Thoracic aorta (tissue), 2 donors: ENCODE measurements around the gene DISP3. TPM values are rescaled to one million over a fixed set of nuclear protein-coding genes. Genes with fewer than 3 reads are reported as not detected.

Source experiments
- ATAC-seq: fragments of 150-250 bp; one replicate; pipeline ENCODE4 v1.8.0; 2017; ENCODE audit warnings: low read depth; ENCODE audit not compliant: insufficient number of reproducible peaks, low FRiP score
- DNase-seq: peaks from one replicate; pipeline ENCODE4 v3.0.0-alpha.2; 2020; ENCODE audit warnings: low spot score
- H3K27ac ChIP-seq, 2 donors: fragments of 200-600 bp; sonication (generic); 1 replicate in 1 of 2; 2 replicates in 1 of 2; pipeline ENCODE4 v1.5.1; 2016; ENCODE audit warnings: mild to moderate bottlenecking in 2 of 2, moderate library complexity in 2 of 2
- H3K27me3 ChIP-seq: fragments of 200-600 bp; sonication (generic); replicated peaks from 2 replicates; pipeline ENCODE4 v1.6.0; 2016; ENCODE audit warnings: mild to moderate bottlenecking; ENCODE audit not compliant: insufficient read depth
- H3K36me3 ChIP-seq: fragments of 200-600 bp; sonication (generic); one replicate; pipeline ENCODE4 v1.5.1; 2016
- H3K4me1 ChIP-seq, 2 donors: fragments of 200-600 bp; sonication (generic); 1 replicate in 1 of 2; 2 replicates in 1 of 2; pipeline versions ENCODE4 v1.5.1 to v1.6.0; 2016; ENCODE audit warnings: low read depth in 2 of 2, mild to moderate bottlenecking in 1 of 2; ENCODE audit not compliant: control insufficient read depth in 1 of 2
- H3K4me3 ChIP-seq: fragments of 200-600 bp; sonication (generic); 2 replicates; pipeline ENCODE4 v1.5.1; 2016; ENCODE audit warnings: mild to moderate bottlenecking
- H3K9me3 ChIP-seq: fragments of 200-600 bp; sonication (generic); 2 replicates; pipeline ENCODE4 v1.5.1; 2016
- total RNA-seq, 2 donors: library from RNA; depleted of rRNA; stranded (reverse); fragments of >200 nt; gene quantifications; one replicate each; pipeline versions ENCODE4 v1.1.0 to v1.2.3, GENCODE V29; 2016
- TF ChIP-seq, protein P1 (sequence below): fragments of 200-600 bp; sonication (generic); IDR thresholded peaks from one replicate; pipeline ENCODE4 v1.5.1; 2019; ENCODE audit warnings: antibody characterized with exemption

DISP3 gene
- total RNA-seq, 2 donors from 2014 or later, result not detected

DNA sequence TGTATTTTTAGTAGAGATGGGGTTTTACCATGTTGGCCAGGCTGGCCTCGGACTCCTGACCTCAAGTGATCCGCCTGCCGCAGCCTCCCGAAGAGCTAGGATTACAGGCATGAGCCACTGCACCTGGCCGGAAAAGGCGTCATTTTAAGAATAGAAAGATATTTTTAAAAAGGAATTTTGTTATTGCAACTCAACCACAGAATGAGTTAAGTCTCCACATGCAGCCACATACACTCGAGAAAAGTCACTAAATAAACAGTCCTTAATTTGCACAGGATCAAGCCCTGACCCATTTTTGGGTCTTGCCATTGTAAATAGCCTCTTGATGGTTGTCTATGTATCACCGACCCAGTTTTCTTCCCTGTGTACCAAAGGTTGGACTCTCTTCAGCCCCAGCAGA, 89.7 kb downstream of the DISP3 start:
- Histone ChIP-seq H3K27me3 (no peaks in the 10 kb centered on the region), H3K4me1 (no peaks in the 10 kb centered on the region), H3K4me3 (no peak overlapping the region), H3K9me3 (no peaks in the 10 kb centered on the region), H3K27ac (no peak overlapping the region), H3K36me3 (no peaks in the 10 kb centered on the region)
- ATAC-seq (no peak), DNase-seq (no peak)
- TF ChIP-seq, protein P1, sequence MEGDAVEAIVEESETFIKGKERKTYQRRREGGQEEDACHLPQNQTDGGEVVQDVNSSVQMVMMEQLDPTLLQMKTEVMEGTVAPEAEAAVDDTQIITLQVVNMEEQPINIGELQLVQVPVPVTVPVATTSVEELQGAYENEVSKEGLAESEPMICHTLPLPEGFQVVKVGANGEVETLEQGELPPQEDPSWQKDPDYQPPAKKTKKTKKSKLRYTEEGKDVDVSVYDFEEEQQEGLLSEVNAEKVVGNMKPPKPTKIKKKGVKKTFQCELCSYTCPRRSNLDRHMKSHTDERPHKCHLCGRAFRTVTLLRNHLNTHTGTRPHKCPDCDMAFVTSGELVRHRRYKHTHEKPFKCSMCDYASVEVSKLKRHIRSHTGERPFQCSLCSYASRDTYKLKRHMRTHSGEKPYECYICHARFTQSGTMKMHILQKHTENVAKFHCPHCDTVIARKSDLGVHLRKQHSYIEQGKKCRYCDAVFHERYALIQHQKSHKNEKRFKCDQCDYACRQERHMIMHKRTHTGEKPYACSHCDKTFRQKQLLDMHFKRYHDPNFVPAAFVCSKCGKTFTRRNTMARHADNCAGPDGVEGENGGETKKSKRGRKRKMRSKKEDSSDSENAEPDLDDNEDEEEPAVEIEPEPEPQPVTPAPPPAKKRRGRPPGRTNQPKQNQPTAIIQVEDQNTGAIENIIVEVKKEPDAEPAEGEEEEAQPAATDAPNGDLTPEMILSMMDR, result no peak

DNA sequence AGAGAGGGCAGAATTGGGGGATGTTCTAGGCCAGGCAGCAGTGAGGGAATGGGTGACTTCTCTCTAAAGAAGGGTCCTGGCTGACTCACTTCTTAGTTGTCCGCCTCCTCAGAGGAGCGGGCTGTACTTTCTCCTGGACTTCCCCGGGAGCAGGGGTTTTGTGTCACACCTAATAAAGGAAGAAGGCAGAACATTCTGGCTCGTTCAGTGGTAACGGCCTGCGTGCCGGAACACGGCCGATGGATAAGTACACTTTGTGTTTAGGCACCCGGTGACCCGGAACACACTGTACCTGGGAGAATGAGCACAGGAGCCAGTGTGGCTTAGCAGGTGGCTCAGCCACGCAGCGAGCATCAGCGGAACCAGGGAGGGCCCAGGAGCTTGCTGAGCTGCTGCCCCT, 90.6 kb downstream of the DISP3 start:
- TF ChIP-seq, protein P1, result no peak
- Histone ChIP-seq H3K4me1 (no peaks in the 10 kb centered on the region), H3K36me3 (no peaks in the 10 kb centered on the region), H3K4me3 (no peak overlapping the region), H3K27ac (no peak overlapping the region), H3K9me3 (no peaks in the 10 kb centered on the region), H3K27me3 (no peaks in the 10 kb centered on the region)
- no peak for ATAC-seq
- no peak for DNase-seq

DNA sequence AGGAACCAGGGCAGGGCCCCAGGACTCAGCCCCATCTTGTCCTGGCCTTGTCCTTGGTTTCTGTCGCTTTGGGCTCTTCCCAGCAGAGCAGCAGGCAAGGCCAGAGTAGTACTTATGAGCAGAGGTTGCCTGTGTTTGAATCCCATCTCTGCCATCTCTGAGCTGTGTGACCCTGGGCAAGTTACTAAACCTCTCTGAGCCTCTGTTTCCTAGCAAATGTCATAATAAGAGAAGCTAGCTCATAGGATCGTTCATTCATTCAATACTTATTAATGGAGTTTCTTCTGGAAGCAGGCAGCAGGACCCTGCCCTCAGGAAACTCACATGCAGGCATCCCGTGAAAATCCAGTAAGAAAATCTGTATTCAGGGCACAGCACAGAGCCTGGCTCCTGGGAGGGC, 91.0 kb downstream of the DISP3 start:
- no peaks in the 10 kb centered on the region for H3K27me3 ChIP-seq
- no peak overlapping the region for H3K27ac ChIP-seq
- no peaks in the 10 kb centered on the region for H3K9me3 ChIP-seq
- H3K36me3 ChIP-seq, result no peaks in the 10 kb centered on the region
- TF ChIP-seq, protein P1, result no peak
- ATAC-seq, result no peak
- H3K4me1 ChIP-seq, result no peaks in the 10 kb centered on the region
- H3K4me3 ChIP-seq, result no peak overlapping the region
- DNase-seq, result no peak

DNA sequence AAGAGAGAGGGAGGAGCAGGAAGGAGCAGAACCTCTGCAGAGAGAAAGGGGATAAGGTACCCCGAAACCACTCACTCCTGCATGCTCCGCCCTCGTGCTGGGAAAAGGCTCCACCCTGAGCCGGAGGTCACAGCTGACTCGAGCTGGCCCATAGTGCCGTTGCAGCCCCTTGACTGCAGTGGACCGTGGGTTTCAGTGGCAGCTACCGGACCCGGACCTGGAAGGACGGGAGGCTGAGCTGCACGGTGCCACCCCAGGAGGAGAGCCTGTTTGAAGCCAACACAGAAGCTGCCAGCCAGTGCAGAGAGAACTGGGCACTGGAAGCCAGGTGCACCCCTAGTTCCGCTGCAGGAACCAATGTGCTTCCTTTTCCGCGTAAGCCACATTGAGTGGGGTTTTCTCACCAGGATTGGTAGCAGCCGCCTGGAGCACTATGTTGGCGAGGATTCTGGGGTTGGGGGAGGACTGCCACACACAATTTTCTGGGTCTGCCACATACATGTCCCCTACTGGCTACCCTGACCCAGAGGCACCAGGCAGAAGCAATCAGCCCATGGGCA, 91.9 kb downstream of the DISP3 start:
- no peaks in the 10 kb centered on the region for H3K9me3 ChIP-seq
- DNase-seq (no peak), ATAC-seq (no peak)
- TF ChIP-seq, protein P1, result no peak
- H3K27me3 ChIP-seq, result no peaks in the 10 kb centered on the region
- no peak overlapping the region for H3K27ac ChIP-seq
- no peak overlapping the region for H3K4me3 ChIP-seq
- H3K4me1 ChIP-seq, result no peaks in the 10 kb centered on the region
- no peaks in the 10 kb centered on the region for H3K36me3 ChIP-seq

DNA sequence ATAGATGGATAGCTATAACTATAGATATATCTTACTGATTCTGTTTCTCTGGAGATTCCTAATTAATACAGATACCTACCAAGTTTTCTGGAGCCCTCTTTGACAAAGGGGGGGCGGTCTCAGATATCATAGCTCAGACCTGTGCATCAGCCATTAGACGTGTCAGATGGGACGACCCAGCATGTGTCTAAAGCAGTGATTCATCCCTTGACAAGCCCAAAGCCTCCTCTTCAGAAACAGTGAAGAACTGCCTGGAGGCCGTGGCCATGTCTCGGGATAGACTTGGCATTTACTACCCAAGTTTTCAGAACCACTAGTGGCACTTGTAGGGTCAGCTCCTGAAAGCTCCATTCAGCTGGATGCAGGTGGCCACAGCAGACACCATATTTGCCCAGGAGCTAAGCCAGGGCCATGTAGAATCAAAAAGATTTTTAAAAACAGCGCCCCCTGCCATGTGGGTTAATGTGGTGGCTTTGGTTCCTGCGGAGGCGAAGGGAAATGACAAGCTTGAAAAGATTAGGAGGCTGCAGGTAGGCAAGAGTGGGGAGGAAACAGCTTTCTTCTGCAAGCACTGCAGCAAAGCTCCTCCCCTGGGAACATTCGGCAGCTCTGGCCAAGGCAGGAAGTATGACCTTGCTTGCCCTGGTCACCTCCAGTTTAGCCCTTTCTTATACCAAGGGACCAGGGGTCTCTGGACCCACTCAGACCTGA, 93.1 kb downstream of the DISP3 start:
- no peak overlapping the region for H3K27ac ChIP-seq
- no peak for ATAC-seq
- H3K27me3 ChIP-seq, result no peaks in the 10 kb centered on the region

More for the DNA sequence above, 93.1 kb downstream of the DISP3 start:
- DNase-seq, result no peak
- Histone ChIP-seq H3K9me3 (no peaks in the 10 kb centered on the region), H3K4me1 (no peaks in the 10 kb centered on the region), H3K36me3 (no peaks in the 10 kb centered on the region), H3K4me3 (no peak overlapping the region)
- TF ChIP-seq, protein P1, result no peak
